Endodermal cell (in vitro differentiated cells): ENCODE data around the gene TRMT10B. TPM values are rescaled to one million over a fixed set of nuclear protein-coding genes. Genes with fewer than 3 reads are reported as not detected.
"Not testable (repeated sequence)": the region's sequence is repeated elsewhere in the genome, so short reads cannot be mapped to it uniquely, and the experiment has no call there.

Experiments used
- DNase-seq: peaks from one replicate; pipeline ENCODE4 v3.0.0-alpha.2; 2017
- H3K27ac ChIP-seq: 2 replicates; pipeline ENCODE4 v1.5.1; 2013; ENCODE audit warnings: mild to moderate bottlenecking, low read depth, low read length, moderate library complexity
- H3K27me3 ChIP-seq: 2 replicates; pipeline ENCODE4 v1.6.1; 2013; ENCODE audit warnings: mild to moderate bottlenecking, low read length, moderate library complexity; ENCODE audit not compliant: insufficient read depth, control insufficient read depth, poor library complexity, severe bottlenecking
- H3K36me3 ChIP-seq: 2 replicates; pipeline ENCODE4 v1.7.0; 2013; ENCODE audit warnings: mild to moderate bottlenecking, low read length, moderate library complexity; ENCODE audit not compliant: control insufficient read depth, insufficient read depth
- H3K4me1 ChIP-seq: one replicate; pipeline ENCODE4 v1.7.0; 2013; ENCODE audit warnings: low read length; ENCODE audit not compliant: control insufficient read depth, insufficient read depth
- H3K4me3 ChIP-seq: 2 replicates; pipeline ENCODE4 v1.5.1; 2013; ENCODE audit warnings: mild to moderate bottlenecking, low read length, moderate library complexity
- H3K9ac ChIP-seq: 2 replicates; pipeline ENCODE4 v1.6.1; 2013; ENCODE audit warnings: mild to moderate bottlenecking, low read length, moderate library complexity; ENCODE audit not compliant: poor library complexity, severe bottlenecking; ENCODE audit errors: extremely low read depth
- H3K9me3 ChIP-seq: 2 replicates; pipeline ENCODE4 v1.6.1; 2013; ENCODE audit warnings: mild to moderate bottlenecking, low read length, moderate library complexity; ENCODE audit not compliant: control insufficient read depth
- H3K27ac Mint-ChIP-seq: 2 replicates; pipeline ENCODE4 v1.8.0; 2020; ENCODE audit warnings: mixed read lengths
- H3K27me3 Mint-ChIP-seq: 2 replicates; pipeline ENCODE4 v1.8.0; 2021; ENCODE audit warnings: mild to moderate bottlenecking, mixed read lengths; ENCODE audit not compliant: insufficient read depth
- H3K36me3 Mint-ChIP-seq: 2 replicates; pipeline ENCODE4 v1.8.0; 2020; ENCODE audit warnings: low read depth, mixed read lengths
- H3K4me1 Mint-ChIP-seq: 2 replicates; pipeline ENCODE4 v1.8.0; 2020; ENCODE audit warnings: mixed read lengths
- H3K4me3 Mint-ChIP-seq: 2 replicates; pipeline ENCODE4 v1.8.0; 2020; ENCODE audit warnings: mild to moderate bottlenecking, moderate library complexity, mixed read lengths
- H3K9me3 Mint-ChIP-seq: 2 replicates; pipeline ENCODE4 v1.8.0; 2020; ENCODE audit warnings: mild to moderate bottlenecking, mixed read lengths
- CTCF ChIP-seq: fragments of 200-600 bp; sonication (generic); conservative IDR thresholded peaks from 2 replicates; pipeline ENCODE4 v1.5.0; 2021; ENCODE audit warnings: antibody characterized with exemption, mild to moderate bottlenecking
- WGBS, 2 experiments: methylation state at CpG; one replicate each; pipeline versions ENCODE4 v1.1.5 to v1.1.7; 2013; ENCODE audit warnings: missing lambda C conversion rate in 2 of 2, mixed read lengths in 1 of 2; ENCODE audit not compliant: insufficient coverage in 1 of 2, insufficient read length in 1 of 2; 5-methylcytosine and 5-hydroxymethylcytosine counted together
- total RNA-seq, 2 donors: library from RNA; stranded (reverse); fragmentation: NEBNext Ultra II Directional in 1 of 2; extraction: Animal tissue kit (Norgen Biotek cat#: 25700) in 1 of 2; gene quantifications; 2 replicates in 1 of 2; 3 replicates in 1 of 2; pipeline ENCODE4 v1.2.1, GENCODE V29; 2021

The TRMT10B gene
- total RNA-seq, 2 donors from 2014 or later = 9.3 to 11.6 TPM

GRCh38 chr9:37751186-37751585 is 2.4 kb upstream of the TRMT10B start:
- peak overlapping the region; percentile 49 for H3K27ac Mint-ChIP-seq
- peaks cover 9% of the 10 kb centered on the region for H3K9me3 Mint-ChIP-seq
- Histone ChIP-seq H3K9me3 (peaks cover 7% of the 10 kb centered on the region), H3K36me3 (no peaks in the 10 kb centered on the region), H3K4me1 (peaks cover 13% of the 10 kb centered on the region), H3K9ac (no peak overlapping the region), H3K4me3 (no peak overlapping the region), H3K27me3 (no peaks in the 10 kb centered on the region), H3K27ac (no peak overlapping the region)
- H3K4me1 Mint-ChIP-seq = peaks cover 51% of the 10 kb centered on the region
- DNase-seq = peak; percentile 77
- no peak for TF ChIP-seq CTCF
- H3K27me3 Mint-ChIP-seq = no peaks in the 10 kb centered on the region
- WGBS, 2 experiments = 63 to 76% methylated on average over 4 to 6 of the region's 6 CpGs
- H3K4me3 Mint-ChIP-seq = no peak overlapping the region
- no peaks in the 10 kb centered on the region for H3K36me3 Mint-ChIP-seq

- H3K9ac ChIP-seq, H3K36me3 Mint-ChIP-seq, H3K36me3 ChIP-seq, H3K27ac ChIP-seq, H3K27me3 ChIP-seq, H3K27me3 Mint-ChIP-seq, H3K27ac Mint-ChIP-seq, H3K4me3 Mint-ChIP-seq, H3K9me3 ChIP-seq, H3K9me3 Mint-ChIP-seq, H3K4me3 ChIP-seq: not testable (repeated sequence)
- DNase-seq = peak; percentile 57
- H3K4me1 Mint-ChIP-seq = peaks cover 54% of the 10 kb centered on the region
- 92% methylated on average over 29 of the region's 30 CpGs; no CpG with 5 or more reads in 1 of the 2 experiments for WGBS, 2 experiments
- peaks cover 13% of the 10 kb centered on the region for H3K4me1 ChIP-seq
Observed at GRCh38 chr9:37751704-37752103, 1.9 kb upstream of the TRMT10B start.

GRCh38 chr9:37752112-37752511 is 1.5 kb upstream of the TRMT10B start:
- not testable (repeated sequence) for H3K27me3 ChIP-seq, H3K9me3 ChIP-seq, H3K36me3 Mint-ChIP-seq, H3K9ac ChIP-seq, H3K36me3 ChIP-seq, DNase-seq, H3K9me3 Mint-ChIP-seq, H3K4me3 Mint-ChIP-seq, H3K27me3 Mint-ChIP-seq, H3K27ac Mint-ChIP-seq, H3K27ac ChIP-seq, H3K4me3 ChIP-seq
- 95 to 100% methylated on average over 3 to 11 of the region's 13 CpGs for WGBS, 2 experiments
- peaks cover 13% of the 10 kb centered on the region for H3K4me1 ChIP-seq
- peaks cover 50% of the 10 kb centered on the region for H3K4me1 Mint-ChIP-seq

GRCh38 chr9:37752642-37753488 is 740 bp upstream of the TRMT10B start:
- Mint-ChIP-seq H3K9me3 (peaks cover 9% of the 10 kb centered on the region), H3K36me3 (no peaks in the 10 kb centered on the region), H3K4me3 (peak overlapping the region; percentile 88), H3K27me3 (no peaks in the 10 kb centered on the region), H3K27ac (no peak overlapping the region), H3K4me1 (peaks cover 43% of the 10 kb centered on the region)
- DNase-seq = no peak
- TF ChIP-seq CTCF = no peak
- H3K27me3 ChIP-seq = no peaks in the 10 kb centered on the region
- H3K9ac ChIP-seq = no peak overlapping the region
- peaks cover 7% of the 10 kb centered on the region for H3K9me3 ChIP-seq
- 90 to 95% methylated on average over 28 to 29 of the region's 29 CpGs for WGBS, 2 experiments
- no peaks in the 10 kb centered on the region for H3K36me3 ChIP-seq
- H3K4me1 ChIP-seq = peaks cover 13% of the 10 kb centered on the region
- no peak overlapping the region for H3K27ac ChIP-seq
- H3K4me3 ChIP-seq = peak overlapping the region; percentile 89
